Posterior vena cava (tissue), 2 donors: ENCODE results near the gene HDAC4. TPM values are rescaled to one million over a fixed set of nuclear protein-coding genes. Genes with fewer than 3 reads are reported as not detected.

Experiments
- DNase-seq: peaks from one replicate; pipeline ENCODE4 v3.0.0-alpha.2; 2020; ENCODE audit warnings: low spot score
- intact Hi-C, 2 donors: fragments of 100-400 bp; cut with DNase I; formaldehyde crosslinking; loops; one replicate each; pipeline versions ENCODE4 v1.14.1 to v1.14.2; 2022 to 2023
- total RNA-seq, 2 donors: library from RNA; stranded (reverse); fragmentation: NEBNext Ultra II Directional; extraction: Animal tissue kit (Norgen Biotek cat#: 25700); gene quantifications; one replicate each; pipeline ENCODE4 v1.2.1, GENCODE V29; 2021
- donor health status: DM: yes; HTN: yes; CAD: no.
- donor health status: DM: yes; HTN: yes; CAD: no.

HDAC4 gene
- total RNA-seq, 2 donors from 2014 or later: 47.6 to 66.9 TPM

DNA sequence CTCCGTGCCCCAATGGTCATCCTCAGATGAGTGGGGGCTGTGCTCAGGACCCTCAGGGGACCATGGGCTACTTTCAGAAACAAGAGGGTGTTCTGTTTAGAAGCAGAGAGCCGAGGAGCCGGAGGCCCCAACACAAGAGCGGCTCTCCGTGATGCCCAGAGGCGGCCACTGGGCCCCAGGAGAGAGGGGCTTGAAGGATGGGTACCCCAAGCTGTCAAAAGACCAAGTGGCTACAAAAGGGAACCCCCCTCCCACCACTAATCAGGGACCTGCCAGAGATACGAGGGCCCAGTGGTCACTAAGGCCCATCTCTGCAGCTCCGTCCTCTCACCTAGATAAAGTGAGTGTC, 93.6 kb downstream of the HDAC4 start:
- DNase-seq: peak; percentile 42
- intact Hi-C loops: no loop called here

DNA sequence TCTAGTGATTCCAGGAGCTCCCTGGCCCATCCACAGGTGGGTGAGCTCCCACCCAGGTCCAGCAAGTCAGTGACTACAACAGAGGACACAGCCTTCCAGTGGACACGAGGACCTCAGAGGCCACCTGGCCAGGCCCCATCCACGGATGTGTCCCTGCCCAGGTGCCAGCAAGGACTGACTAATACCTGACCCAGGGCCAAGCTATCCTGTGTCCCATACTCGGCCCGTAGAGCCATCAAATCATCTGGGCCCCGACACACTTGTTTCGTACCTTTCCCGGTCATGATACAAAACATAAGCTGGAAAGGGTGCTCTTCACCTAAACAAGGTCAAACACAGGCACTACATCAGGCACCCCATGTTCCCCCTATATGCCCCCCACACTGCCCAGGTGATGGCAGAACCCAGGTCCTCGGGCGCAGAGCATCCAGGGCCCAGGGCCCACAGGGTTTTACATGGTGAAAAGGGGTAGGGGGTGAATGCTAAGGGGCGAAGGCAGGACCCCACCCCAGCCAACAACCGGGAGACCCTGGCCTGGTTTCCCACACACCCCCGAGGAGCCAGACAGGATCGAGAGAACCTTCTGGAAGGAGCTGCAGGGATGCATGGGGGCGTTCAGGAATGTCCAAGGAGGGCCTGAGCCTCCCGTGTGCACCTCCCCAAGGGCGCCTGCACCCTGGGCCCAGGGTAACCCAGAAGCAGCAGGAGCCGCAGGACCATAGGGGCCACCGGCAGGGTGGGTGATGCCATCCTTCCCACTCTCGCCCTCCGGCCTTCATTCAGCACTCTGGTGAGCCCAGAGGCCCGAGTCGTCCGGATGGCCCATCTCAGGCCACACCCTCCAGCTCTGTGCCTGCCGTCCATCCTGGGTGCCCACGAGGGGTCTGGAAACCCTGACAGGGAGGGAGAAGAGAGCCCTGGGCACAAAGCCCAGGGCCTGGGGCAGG, 94.3 kb downstream of the HDAC4 start:
- intact Hi-C loops: no loop called here
- DNase-seq: peak; percentile 64

DNA sequence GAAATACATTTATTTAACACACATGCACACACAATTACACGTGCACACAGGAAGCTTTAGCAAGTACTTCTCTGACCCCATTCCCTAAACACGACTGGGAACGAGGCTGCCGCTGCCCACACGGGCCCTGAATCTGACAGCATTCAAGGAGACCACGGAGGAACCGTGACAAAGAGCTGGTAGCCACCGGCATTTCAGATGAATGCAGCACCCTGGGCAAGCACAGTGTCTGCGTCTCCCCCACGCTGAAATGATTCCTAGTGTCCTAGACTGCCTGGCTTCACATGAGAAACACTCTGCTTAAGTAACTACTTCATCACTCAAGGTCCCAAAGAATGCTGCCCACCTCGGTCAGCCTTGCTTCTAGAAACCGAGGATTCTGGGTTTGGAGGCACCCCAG, 95.0 kb downstream of the HDAC4 start:
- DNase-seq: peak; percentile 62
- intact Hi-C loops: no loop called here

DNA sequence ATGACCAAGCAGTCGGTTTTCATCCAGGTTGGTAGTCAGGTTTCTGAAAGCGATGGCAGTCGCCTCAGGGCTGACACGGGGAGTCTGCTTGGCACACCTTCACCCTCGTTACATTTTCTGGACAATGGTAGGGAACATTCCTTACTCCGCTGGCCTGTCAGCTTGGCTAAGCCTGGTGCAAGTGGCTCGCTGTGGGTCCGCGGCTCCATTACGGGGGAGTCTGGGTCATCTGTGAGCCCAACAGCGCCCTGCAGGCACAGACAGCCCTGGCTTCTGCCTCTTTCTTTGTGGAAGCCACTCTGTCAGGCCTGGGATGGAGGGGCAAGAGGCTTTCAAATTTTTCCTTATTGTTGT, 95.6 kb downstream of the HDAC4 start:
- intact Hi-C loops: no loop called here
- DNase-seq: peak; percentile 79

DNA sequence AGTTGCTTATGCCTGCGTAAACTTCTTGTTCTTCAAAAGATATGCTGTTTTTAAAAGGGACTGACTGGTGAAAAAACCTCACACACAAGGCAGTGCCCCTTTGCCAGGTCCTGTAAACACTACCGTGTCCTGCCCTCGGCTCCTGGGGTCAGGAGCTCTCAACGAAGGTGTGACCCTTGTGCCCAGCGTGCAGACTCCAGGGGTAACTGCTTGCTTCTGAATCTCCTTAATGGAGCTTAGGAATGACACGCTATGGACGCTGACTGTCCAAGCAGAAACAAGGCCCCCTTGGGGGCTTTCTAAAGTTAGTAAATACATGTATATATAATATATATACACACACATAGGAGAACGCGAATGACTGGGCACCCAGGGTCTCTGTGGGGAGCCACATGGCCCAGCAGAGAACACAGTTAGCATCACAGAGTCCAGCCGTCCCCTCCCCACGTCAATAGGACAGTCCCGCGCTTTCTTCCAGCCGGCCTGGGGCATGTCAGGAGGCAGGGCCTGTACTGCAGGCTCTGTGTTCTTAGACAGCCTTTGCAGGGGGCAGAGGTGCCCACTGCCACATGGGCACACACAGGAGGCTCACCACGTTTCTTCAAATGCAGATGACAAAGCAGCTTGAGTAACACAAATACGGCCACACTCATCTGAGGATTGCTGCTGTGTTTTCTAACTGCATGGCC, 96.1 kb downstream of the HDAC4 start:
- peak; percentile 78 for DNase-seq
- intact Hi-C loops: no loop called here

DNA sequence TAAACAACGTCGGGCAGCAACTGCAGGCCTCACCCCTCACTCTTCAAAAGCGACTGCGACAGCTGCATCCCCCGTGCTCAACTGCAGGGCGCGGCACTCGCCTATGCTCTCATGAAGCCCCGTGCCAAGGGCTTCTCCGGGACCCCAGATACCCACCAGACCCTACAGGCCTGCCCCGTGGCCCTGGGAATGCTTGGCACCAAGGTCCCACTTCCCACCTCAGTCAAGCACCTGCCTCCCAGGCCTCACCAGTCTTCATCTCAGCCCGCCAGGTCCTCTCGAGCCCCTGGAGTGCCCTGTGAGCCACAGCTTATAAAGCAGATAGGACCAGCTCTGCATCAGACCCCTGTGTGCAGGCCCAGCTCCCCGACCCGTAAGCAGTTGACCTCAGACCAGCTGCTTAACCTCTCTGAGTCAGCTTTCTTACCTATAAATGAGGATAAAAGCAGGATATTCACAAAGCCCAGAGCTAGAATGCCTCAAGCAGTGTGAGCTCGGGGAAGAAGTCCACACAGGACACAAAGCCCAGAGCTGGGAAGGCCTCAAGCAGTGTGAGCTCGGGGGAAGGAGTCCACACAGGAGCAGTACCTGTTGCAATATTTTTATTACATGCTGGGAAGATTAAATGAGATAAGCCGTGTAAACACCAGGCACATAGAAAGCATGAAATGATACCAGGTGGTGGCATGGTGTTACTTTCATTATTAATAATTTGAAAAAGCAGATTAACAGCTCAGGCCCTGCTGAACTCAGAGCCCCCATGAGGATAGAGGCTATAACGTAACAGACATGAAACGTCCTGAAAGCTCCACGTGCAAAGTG, 96.9 kb downstream of the HDAC4 start:
- DNase-seq: peak; percentile 70
- intact Hi-C loops: no loop called here

DNA sequence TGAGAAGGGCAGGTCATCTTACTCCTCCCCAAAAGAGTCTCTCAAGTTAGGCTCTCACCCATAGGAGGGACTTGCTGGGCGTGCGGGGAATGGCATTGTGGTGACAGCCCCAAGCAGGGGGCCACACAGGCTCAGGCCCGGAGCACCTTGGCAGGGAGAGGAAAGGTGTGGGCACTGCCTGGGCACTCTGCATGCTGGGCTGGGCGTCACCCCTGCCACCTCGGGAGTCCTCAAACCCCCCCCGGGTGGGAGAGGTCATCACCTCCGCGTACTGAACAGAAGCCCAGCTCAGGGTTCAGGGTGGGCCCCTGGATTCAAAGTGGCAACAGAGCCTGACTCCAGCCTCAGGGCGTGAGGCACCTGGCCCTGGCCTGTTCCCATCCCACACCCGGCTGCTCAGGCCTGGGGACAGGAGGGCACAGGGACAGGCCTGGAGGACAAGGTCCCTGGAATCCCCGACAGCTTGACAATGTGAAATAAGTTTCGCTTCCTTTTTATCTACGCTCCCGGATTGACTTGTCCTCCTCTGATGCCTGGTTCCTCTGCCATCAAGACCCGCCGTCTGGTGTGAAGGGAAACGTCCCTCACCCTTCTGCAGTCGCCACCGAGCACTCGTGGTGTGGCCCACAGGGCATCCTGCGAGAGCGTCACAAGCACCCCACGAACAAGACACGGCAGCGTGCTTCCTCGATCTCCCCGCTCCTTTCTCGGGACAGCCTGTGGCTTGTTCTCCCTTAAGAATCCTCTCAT, 97.8 kb downstream of the HDAC4 start:
- intact Hi-C loops: no loop called here

DNA sequence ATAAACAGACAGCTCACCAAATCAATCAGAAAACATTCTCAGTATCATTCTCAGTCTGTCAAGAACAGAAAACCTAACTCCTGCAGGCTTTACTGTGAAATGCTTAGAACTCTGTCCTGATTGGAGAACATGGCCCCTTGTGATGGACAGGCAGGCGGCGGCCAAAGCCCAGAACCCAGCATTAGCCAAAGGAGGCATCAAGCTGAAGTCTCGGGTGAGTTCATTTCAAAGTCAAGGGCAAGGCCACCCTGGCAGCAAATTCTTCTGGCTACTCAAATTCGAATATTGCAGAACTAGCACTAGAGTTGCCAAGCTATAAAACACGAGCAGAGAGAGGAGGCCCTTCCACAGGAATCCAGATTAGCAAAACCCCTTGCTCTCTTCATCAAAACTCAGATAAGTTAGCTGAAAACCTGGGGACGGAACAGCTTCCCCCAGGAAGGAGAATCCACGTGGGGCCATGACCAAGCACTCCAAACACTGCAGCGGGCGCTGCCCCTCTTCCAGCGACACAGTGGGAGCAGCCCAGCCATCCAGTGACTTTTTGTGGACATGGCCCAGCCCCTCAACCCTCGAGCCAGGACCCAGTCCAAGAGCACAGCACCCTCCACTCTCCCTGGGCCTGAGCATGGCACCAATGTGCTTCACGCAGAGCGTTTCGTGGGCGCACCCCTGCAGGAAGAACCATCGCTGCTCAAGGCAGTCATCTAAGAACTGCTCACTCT, 98.6 kb downstream of the HDAC4 start:
- intact Hi-C loops: no loop called here
- DNase-seq: peak; percentile 71

More for the DNA sequence above, 97.8 kb downstream of the HDAC4 start:
- peak; percentile 83 for DNase-seq

DNA sequence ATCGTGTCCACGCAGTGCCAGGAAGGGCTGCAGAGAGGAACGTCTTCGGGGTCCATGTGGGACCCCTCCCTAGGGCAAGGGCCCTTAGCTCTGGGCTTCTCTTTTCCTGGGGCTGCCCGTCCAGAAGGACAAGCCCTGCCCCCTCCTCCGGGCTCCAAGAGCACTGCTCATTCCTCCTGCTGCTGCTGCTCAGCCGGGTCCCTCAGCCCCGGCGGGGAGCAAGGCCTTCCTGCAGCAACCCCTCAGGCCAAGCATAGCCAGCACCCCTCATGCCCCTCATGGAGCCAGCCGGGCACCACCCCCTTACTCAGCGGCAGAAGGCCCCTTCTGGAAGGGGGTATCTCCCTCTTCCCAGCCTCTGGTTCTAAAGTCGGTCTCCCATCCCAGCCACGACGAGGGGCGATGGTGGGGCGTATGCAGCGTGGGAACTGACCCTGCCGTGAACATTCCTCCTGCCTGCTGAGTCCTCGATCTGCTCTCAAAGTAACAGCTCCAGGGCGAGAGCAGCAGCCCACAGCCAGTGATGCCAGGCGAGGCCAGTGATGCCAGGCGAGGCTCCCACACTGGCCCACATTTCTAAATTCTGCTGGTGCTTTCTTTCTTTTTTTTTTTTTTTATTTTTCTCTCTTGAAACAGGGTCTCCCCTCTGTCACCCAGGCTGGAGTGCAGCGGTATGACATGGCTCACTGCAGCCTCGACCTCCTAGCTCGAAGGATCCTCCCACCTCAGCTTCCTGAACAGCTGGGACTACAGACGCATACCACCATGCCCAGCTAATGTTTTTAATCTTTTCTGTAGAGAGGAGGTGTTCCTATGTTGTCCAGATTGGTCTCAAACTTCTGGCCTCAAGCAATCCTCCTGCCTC, 99.7 kb downstream of the HDAC4 start:
- DNase-seq: peak; percentile 71
- intact Hi-C loops: no loop called here

DNA sequence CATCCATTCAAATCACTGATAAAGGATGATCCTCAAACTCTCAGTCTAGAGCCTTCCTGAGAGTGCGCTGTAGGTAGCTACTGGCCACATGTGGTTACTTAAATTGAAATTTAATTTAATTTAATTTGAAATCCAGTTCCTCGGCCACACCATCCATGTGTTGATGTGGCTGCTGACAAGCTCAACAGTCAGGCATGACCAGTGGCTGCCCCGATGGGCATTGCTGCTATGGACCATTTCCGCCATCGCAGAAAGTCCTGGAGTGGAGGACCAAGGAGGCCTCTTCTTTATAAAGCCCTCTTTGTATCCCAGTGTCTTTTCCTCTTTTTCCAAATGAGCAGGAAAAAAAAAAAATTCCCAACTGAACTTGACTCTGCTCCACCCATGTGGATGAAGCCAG, 100.6 kb downstream of the HDAC4 start:
- DNase-seq: peak; percentile 25
- intact Hi-C loops: no loop called here

DNA sequence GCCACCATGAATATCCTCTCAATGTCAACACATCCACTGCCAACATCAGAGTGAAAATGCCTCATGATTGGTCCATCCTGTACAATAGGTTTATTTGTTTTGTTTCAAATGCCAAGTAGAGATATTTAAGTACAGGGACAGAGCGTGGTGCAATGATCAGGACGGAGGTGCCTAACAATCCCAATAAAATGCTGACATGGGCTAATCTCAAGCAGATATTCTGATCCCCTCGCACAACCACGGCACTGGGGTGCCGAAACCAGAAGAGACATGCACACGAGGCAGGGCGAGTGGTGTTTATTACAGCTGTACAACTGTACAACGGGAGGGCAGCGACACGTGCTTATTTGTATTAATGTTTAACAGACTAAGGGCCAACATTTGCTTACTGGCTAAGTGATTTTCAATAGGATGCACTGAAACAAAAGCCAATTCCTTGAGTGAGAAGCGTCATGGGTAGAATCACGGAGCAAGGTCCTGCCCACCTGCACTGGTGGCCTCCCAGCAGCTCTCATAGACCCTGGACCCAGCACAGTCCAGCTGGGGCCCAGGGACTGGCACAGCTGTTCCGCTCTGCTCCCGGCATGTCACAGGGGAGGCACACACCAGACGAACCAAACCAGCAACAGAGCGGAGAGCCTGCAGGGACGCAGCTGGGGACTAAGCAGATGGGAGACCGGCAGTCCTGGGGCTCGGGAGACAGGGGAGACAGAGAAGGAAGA, 101.4 kb downstream of the HDAC4 start:
- intact Hi-C loops: loop anchor here in 1 of 2 donors (10.0 kb wide), 1 partner anchor 265 kb away; no protein-coding TSS in a partner anchor
- peak; percentile 59 for DNase-seq

DNA sequence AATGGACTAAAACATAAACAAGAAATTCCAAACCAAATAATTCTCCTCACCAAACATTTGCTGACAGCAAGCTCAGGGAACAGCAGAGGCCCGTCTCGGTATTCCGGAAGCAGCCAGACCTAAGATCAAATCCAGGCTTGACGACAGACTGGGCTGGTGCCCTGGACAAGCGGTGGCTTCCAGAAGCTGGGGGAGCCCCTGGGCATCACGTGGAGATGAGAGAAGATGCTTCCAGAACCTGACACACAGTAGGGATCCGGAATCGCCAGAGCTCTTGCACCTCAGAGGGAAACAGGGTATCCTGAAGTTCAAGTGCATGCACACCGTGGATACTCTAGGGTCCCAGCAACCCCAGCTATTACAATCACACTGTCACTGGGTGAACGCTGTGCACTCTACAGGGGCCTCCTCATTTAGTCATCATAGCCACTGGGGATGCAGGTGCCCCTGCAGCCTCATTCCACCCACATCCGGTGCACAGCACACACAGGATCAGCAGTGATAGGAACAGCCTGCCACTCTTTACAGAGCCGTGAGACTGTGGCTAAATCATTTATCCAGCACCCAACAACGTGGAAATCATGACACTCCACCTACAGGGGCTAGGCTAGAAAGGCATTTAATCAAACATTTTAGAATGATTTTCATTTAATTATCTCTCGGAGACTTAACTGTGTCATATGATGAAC, 102.6 kb downstream of the HDAC4 start:
- peak; percentile 59 for DNase-seq
- intact Hi-C loops: loop anchor here in 1 of 2 donors (10.0 kb wide), 1 partner anchor 263 kb away; no protein-coding TSS in a partner anchor

DNA sequence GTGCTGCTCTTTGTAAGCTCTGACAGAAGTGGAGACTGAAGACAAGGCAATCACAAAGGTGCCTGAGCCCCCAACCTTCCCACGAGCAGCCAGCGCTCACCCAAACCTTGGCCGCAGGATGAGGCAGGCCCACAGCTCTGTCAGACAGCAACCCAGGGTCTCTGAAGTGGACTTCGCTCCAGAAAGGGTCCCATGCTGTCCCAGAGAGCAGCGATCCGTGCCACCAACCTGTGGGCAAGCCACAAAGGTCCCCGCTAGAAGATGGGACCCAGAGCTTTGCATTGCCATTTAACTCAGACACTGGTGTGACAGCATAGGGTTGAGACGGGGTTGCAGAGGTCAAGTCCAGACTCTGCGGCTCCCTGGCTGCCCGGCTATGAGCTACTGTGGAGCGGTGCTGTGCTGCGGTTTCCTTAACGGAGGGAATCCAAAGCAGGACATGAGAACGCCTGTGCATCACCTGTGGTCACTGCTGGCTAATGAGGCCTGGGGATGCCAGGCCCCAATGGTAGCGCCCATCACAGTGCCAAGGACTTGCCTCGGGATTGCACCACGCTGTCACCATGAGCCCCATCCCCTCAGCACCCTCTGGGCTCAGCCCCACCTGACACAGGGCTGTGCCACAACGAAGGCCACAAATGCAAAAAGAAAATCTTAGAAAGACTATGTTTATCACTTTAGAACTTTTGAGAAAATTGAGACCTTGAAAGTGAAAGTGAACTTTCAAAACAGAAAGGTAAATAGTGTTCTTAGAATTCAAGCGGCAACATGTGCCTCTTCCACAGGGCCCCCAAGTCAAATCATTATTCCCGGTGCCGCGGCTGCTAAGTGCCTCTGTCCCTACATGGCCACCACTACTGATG, 103.4 kb downstream of the HDAC4 start:
- DNase-seq: peak; percentile 70
- intact Hi-C loops: loop anchor here in 1 of 2 donors (10.0 kb wide), 1 partner anchor 263 kb away; no protein-coding TSS in a partner anchor

DNA sequence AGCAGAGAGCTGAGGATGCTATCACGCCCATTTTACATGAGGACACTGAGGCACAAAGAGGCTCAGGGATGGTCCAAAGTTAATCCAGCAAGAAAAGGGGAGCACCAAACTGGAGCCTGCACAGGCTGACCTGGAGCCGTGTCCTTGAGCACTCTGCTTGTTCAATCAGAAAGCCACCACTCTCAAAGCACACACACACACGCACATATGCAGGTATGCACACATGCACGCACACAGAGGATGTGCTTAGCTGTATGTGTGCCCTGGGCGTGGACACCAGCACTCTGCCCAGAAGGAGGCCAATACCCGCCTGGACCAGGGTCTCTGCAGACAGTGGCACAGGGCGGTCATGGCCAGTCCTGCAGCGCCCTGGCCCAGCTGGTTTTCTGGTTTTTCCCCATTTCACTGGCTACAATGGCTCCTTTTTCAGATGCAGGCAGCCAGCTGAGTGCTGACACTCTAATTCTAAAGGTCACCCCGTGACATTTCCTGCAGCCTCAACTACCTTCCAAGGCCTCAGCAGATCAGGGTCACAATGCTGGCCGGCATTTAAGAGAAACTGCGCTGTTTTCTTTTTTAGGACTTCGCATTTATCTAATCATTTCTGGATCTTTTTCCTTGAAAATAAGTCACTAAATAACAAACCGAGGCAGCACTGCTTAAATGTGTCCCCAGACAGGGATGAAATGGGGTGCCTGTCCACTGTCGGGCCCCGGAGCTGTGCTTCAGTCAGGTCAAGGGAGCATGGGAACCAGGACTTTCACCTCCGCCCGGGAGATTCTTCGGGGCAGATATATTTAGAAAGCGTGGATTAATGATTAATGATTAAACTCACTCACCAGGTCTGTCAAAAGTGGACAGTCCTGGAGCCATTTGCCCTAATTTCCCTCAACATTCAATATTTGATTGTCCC, 104.5 kb downstream of the HDAC4 start:
- DNase-seq: peak; percentile 64
- intact Hi-C loops: loop anchor here in 1 of 2 donors (10.0 kb wide), 1 partner anchor 261 kb away; no protein-coding TSS in a partner anchor
